CD4-positive, alpha-beta T cell treated with Interferon gamma for 1 hour (primary cell): ENCODE measurements around the gene DEFB128.

ENCODE experiments used
- DNase-seq: peaks from one replicate; pipeline ENCODE4 v3.0.0-alpha.2; 2020

Gene DEFB128

DNA sequence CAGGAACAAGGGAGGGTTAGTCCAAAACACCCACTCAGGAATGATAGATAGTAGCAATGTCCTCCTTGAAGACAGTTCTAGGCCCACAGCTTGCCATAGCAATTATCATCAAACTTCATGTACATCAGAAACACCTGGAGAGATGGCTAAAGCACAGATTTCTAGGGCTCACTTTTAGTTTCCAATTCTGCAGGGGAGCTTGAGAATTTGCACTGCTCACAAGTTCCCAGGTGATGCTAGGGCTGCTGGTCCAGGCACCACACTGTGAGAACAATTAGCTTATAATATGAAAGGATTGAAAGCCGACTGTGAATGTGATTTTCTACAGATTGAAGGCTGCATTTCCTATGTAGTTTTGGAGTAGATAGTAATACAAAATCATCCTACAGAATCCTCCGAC lies 43.6 kb downstream of the DEFB128 start:
- DNase-seq: no peak

DNA sequence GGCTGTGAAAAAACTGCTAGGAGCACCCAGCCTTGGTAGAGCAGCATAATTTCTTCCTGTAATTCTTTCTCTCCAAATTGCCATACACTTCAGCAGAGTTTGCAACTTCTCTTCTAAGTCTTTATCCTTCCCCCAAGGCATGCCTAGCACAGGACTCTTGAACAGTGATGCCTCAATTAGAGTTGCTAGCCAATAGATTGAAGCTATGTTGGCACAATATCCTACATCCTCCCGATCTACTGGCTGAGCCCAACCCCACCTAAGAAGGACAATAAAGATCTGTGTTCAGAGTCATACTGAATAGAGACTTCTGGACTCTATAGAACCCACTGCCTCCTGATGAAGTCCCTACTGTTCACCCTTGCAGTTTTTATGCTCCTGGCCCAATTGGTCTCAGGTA lies 47.2 kb downstream of the DEFB128 start, which contains the start of gene DEFB126:
TSS of gene DEFB126 (plus strand) at position 301 of the 400 bp plus-strand sequence. CDS start at position 340, 39 bp downstream.
- no peak for DNase-seq
